ENCODE data around the gene RELN.

GRCh38 chr7:103664577-103664976, 324.9 kb downstream of the RELN start:
- TF ChIP-seq, protein P1, sequence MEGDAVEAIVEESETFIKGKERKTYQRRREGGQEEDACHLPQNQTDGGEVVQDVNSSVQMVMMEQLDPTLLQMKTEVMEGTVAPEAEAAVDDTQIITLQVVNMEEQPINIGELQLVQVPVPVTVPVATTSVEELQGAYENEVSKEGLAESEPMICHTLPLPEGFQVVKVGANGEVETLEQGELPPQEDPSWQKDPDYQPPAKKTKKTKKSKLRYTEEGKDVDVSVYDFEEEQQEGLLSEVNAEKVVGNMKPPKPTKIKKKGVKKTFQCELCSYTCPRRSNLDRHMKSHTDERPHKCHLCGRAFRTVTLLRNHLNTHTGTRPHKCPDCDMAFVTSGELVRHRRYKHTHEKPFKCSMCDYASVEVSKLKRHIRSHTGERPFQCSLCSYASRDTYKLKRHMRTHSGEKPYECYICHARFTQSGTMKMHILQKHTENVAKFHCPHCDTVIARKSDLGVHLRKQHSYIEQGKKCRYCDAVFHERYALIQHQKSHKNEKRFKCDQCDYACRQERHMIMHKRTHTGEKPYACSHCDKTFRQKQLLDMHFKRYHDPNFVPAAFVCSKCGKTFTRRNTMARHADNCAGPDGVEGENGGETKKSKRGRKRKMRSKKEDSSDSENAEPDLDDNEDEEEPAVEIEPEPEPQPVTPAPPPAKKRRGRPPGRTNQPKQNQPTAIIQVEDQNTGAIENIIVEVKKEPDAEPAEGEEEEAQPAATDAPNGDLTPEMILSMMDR (tag by site-specific recombination; IDR thresholded peaks at IDR 0.05): no peak
- TF ChIP-seq, protein P2, sequence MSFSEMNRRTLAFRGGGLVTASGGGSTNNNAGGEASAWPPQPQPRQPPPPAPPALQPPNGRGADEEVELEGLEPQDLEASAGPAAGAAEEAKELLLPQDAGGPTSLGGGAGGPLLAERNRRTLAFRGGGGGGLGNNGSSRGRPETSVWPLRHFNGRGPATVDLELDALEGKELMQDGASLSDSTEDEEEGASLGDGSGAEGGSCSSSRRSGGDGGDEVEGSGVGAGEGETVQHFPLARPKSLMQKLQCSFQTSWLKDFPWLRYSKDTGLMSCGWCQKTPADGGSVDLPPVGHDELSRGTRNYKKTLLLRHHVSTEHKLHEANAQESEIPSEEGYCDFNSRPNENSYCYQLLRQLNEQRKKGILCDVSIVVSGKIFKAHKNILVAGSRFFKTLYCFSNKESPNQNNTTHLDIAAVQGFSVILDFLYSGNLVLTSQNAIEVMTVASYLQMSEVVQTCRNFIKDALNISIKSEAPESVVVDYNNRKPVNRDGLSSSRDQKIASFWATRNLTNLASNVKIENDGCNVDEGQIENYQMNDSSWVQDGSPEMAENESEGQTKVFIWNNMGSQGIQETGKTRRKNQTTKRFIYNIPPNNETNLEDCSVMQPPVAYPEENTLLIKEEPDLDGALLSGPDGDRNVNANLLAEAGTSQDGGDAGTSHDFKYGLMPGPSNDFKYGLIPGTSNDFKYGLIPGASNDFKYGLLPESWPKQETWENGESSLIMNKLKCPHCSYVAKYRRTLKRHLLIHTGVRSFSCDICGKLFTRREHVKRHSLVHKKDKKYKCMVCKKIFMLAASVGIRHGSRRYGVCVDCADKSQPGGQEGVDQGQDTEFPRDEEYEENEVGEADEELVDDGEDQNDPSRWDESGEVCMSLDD (tag by site-specific recombination; IDR thresholded peaks at IDR 0.05): no peak
- TF ChIP-seq, protein P3, sequence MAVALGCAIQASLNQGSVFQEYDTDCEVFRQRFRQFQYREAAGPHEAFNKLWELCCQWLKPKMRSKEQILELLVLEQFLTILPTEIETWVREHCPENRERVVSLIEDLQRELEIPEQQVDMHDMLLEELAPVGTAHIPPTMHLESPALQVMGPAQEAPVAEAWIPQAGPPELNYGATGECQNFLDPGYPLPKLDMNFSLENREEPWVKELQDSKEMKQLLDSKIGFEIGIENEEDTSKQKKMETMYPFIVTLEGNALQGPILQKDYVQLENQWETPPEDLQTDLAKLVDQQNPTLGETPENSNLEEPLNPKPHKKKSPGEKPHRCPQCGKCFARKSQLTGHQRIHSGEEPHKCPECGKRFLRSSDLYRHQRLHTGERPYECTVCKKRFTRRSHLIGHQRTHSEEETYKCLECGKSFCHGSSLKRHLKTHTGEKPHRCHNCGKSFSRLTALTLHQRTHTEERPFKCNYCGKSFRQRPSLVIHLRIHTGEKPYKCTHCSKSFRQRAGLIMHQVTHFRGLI (tag by site-specific recombination; IDR thresholded peaks at IDR 0.05): no peak
- TF ChIP-seq ZNF596 (tag by site-specific recombination; IDR thresholded peaks at IDR 0.05) (no peak), TCF7L2 (IDR thresholded peaks at IDR 0.05; ENCODE audit: borderline replicate concordance, low read depth, low read length) (no peak), ZNF423 (tag by site-specific recombination; IDR thresholded peaks at IDR 0.05) (no peak), PRDM10 (tag by site-specific recombination; IDR thresholded peaks at IDR 0.05) (no peak), REST (tag by site-specific recombination; IDR thresholded peaks at IDR 0.05) (no peak), ZNF792 (tag by site-specific recombination; IDR thresholded peaks at IDR 0.05) (no peak), SP2 (tag by site-specific recombination; IDR thresholded peaks at IDR 0.05) (no peak), RBAK (tag by site-specific recombination; IDR thresholded peaks at IDR 0.05) (no peak)
- TF ChIP-seq, protein P4, sequence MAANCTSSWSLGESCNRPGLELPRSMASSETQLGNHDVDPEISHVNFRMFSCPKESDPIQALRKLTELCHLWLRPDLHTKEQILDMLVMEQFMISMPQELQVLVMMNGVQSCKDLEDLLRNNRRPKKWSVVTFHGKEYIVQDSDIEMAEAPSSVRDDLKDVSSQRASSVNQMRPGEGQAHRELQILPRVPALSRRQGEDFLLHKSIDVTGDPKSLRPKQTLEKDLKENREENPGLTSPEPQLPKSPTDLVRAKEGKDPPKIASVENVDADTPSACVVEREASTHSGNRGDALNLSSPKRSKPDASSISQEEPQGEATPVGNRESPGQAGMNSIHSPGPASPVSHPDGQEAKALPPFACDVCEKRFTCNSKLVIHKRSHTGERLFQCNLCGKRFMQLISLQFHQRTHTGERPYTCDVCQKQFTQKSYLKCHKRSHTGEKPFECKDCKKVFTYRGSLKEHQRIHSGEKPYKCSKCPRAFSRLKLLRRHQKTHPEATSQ (tag by site-specific recombination; IDR thresholded peaks at IDR 0.05): no peak
- TF ChIP-seq, protein P5, sequence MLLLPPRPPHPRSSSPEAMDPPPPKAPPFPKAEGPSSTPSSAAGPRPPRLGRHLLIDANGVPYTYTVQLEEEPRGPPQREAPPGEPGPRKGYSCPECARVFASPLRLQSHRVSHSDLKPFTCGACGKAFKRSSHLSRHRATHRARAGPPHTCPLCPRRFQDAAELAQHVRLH (tag by site-specific recombination; IDR thresholded peaks at IDR 0.05): no peak

Measured in HEK293 (cell line).